Myocyte (in vitro differentiated cells): ENCODE results near the gene PCBP3. TPM values are rescaled to one million over a fixed set of nuclear protein-coding genes. Genes with fewer than 3 reads are reported as not detected.
A peak's percentile ranks its signal among the peaks of the same experiment; 100 is the strongest.

Experiments
- DNase-seq: peaks from one replicate; pipeline ENCODE4 v3.0.0-alpha.2; 2012; ENCODE audit warnings: low read depth
- total RNA-seq: library from RNA; depleted of rRNA; stranded (reverse); fragments of >200 nt; gene quantifications from 2 replicates; pipeline ENCODE4 v1.2.3, GENCODE V29; 2014

The PCBP3 gene
- total RNA-seq, 1 donor from 2014 or later = 1.5 TPM

- no peak for DNase-seq
Observed at GRCh38 chr21:45778686-45779085, 135.2 kb downstream of the PCBP3 start.

GRCh38 chr21:45779226-45779625, 135.7 kb downstream of the PCBP3 start:
- no peak for DNase-seq

- DNase-seq = peak; percentile 41
Observed at GRCh38 chr21:45780647-45781046, 137.1 kb downstream of the PCBP3 start.

GRCh38 chr21:45781741-45782140, 138.2 kb downstream of the PCBP3 start:
- no peak for DNase-seq

GRCh38 chr21:45786660-45787059, 143.1 kb downstream of the PCBP3 start:
- DNase-seq = no peak

- no peak for DNase-seq
Observed at GRCh38 chr21:45787371-45787770, 143.8 kb downstream of the PCBP3 start.

GRCh38 chr21:45788198-45788597, 144.7 kb downstream of the PCBP3 start:
- no peak for DNase-seq

- no peak for DNase-seq
Observed at GRCh38 chr21:45788637-45789506, 145.3 kb downstream of the PCBP3 start.

GRCh38 chr21:45790427-45790826, 146.9 kb downstream of the PCBP3 start:
- no peak for DNase-seq

- DNase-seq = no peak
Observed at GRCh38 chr21:45791562-45792418, 148.3 kb downstream of the PCBP3 start.

- DNase-seq = no peak
Observed at GRCh38 chr21:45792682-45793383, 149.3 kb downstream of the PCBP3 start.

- DNase-seq = no peak
Observed at GRCh38 chr21:45794027-45794426, 150.5 kb downstream of the PCBP3 start.

- DNase-seq = no peak
Observed at GRCh38 chr21:45796003-45796402, 152.5 kb downstream of the PCBP3 start.

- no peak for DNase-seq
Observed at GRCh38 chr21:45797338-45797737, 153.8 kb downstream of the PCBP3 start.

GRCh38 chr21:45799765-45800338, 156.3 kb downstream of the PCBP3 start:
- DNase-seq = peak; percentile 60

- no peak for DNase-seq
Observed at GRCh38 chr21:45800339-45801080, 157.0 kb downstream of the PCBP3 start.

GRCh38 chr21:45801129-45801964, 157.8 kb downstream of the PCBP3 start:
- no peak for DNase-seq

GRCh38 chr21:45801989-45802388, 158.5 kb downstream of the PCBP3 start:
- no peak for DNase-seq

- no peak for DNase-seq
Observed at GRCh38 chr21:45802425-45802824, 158.9 kb downstream of the PCBP3 start.
